A549 (cell line): ENCODE results near the gene TLR2. TPM values are rescaled to one million over a fixed set of nuclear protein-coding genes. Genes with fewer than 3 reads are reported as not detected.

Source experiments
- ATAC-seq, 2 experiments: fragments of 200-7000 bp in 1 of 2; fragments of >200 bp in 1 of 2; cut with Nextera tagmentation in 1 of 2; cut with Tn5 transposase in 1 of 2; 3 replicates each; pipeline versions ENCODE4 v1.8.0 to v1.9.1; 2018 to 2020; ENCODE audit warnings: mild to moderate bottlenecking in 1 of 2, moderate library complexity in 1 of 2
- CTCF ChIA-PET: fragments of 300-600 bp; sonication (Branson Sonifier 250); formaldehyde crosslinking; extraction: SDS; loops from one replicate; lab custom pipeline; 2021; ENCODE audit warnings: antibody characterized with exemption, inconsistent platforms; lab: Yijun Ruan, JAX
- POLR2A ChIA-PET: fragments of 350-600 bp; formaldehyde crosslinking; extraction: SDS; loops from one replicate; lab custom pipeline; 2021; ENCODE audit warnings: antibody characterized with exemption, inconsistent platforms; lab: Yijun Ruan, JAX
- DNase-seq, 2 experiments: peaks; one replicate each; pipeline versions ENCODE4 v3.0.0 to v3.0.0-alpha.2; 2011 to 2016; ENCODE audit warnings: low read depth in 1 of 2, low spot score in 1 of 2
- FAIRE-seq: peaks from 2 replicates; lab custom pipeline; 2011; peaks lifted over from hg19 to GRCh38; lab: Jason Lieb, UNC
- H3K27ac ChIP-seq, 2 experiments: fragments of >200 bp; sonication (Bioruptor Twin); formaldehyde crosslinking; 3 replicates each; pipeline ENCODE4 v1.5.1; 2016 to 2017
- H3K4me1 ChIP-seq: fragments of >200 bp; sonication (Bioruptor Twin); formaldehyde crosslinking; 3 replicates; pipeline ENCODE4 v1.6.1; 2016
- H3K4me2 ChIP-seq: fragments of >200 bp; sonication (Bioruptor Twin); formaldehyde crosslinking; 3 replicates; pipeline ENCODE4 v1.6.1; 2016
- H3K4me3 ChIP-seq: fragments of >200 bp; sonication (Bioruptor Twin); formaldehyde crosslinking; 3 replicates; pipeline ENCODE4 v1.5.1; 2016
- H3K9me3 ChIP-seq: fragments of >200 bp; sonication (Bioruptor Twin); formaldehyde crosslinking; 3 replicates; pipeline ENCODE4 v1.6.1; 2016
- BCL3 ChIP-seq: fragments of >200 bp; sonication (Bioruptor Twin); formaldehyde crosslinking; IDR thresholded peaks from 3 replicates; pipeline ENCODE4 v1.6.1; 2016
- CHD4 ChIP-seq: fragments of 200-600 bp; sonication (generic); IDR thresholded peaks from 2 replicates; pipeline ENCODE4 v1.6.1; 2016; ENCODE audit warnings: antibody characterized with exemption, mild to moderate bottlenecking, borderline replicate concordance
- EHF ChIP-seq: fragments of 250-450 bp; sonication (Bioruptor Pico); IDR thresholded peaks from 2 replicates; pipeline ENCODE4 v1.5.0; 2020; ENCODE audit warnings: mild to moderate bottlenecking
- ELK1 ChIP-seq: fragments of 150-350 bp; IDR thresholded peaks from 2 replicates; pipeline ENCODE4 v1.6.1; 2014; ENCODE audit warnings: low read depth, mild to moderate bottlenecking, low read length
- ESRRA ChIP-seq: fragments of 150-350 bp; IDR thresholded peaks from 2 replicates; pipeline ENCODE4 v1.6.1; 2014; ENCODE audit warnings: mild to moderate bottlenecking, low read length, borderline replicate concordance
- FOSL2 ChIP-seq, 2 experiments: fragments of 450-650 bp in 1 of 2; fragments of >200 bp in 1 of 2; sonication (Bioruptor Twin) in 1 of 2; formaldehyde crosslinking; IDR thresholded peaks; 2 replicates each; pipeline versions ENCODE4 v1.5.0 to v1.6.1; 2016 to 2020; ENCODE audit warnings: mild to moderate bottlenecking in 1 of 2, moderate library complexity in 1 of 2
- FOXS1 ChIP-seq: fragments of 250-450 bp; sonication (Bioruptor Pico); IDR thresholded peaks from 2 replicates; pipeline ENCODE4 v1.5.0; 2020; ENCODE audit warnings: mild to moderate bottlenecking, moderate library complexity
- HDAC2 ChIP-seq: fragments of 200-600 bp; sonication (generic); IDR thresholded peaks from 2 replicates; pipeline ENCODE4 v1.6.1; 2016
- HOXB5 ChIP-seq: fragments of 250-450 bp; sonication (Bioruptor Pico); IDR thresholded peaks from 2 replicates; pipeline ENCODE4 v1.5.0; 2020; ENCODE audit warnings: mild to moderate bottlenecking, moderate library complexity
- MAX ChIP-seq: IDR thresholded peaks from 2 replicates; pipeline ENCODE4 v1.6.1; 2012
- MAZ ChIP-seq: fragments of 150-350 bp; IDR thresholded peaks from 2 replicates; pipeline ENCODE4 v1.6.1; 2014; ENCODE audit warnings: antibody characterized with exemption, low read depth, low read length, borderline replicate concordance
- MYC ChIP-seq: IDR thresholded peaks from 2 replicates; pipeline ENCODE4 v1.6.1; 2012; ENCODE audit warnings: mild to moderate bottlenecking, inconsistent platforms, low read length, improper control_type of control experiment, borderline replicate concordance
- NFE2L2 ChIP-seq: fragments of 150-350 bp; conservative IDR thresholded peaks from 2 replicates; pipeline ENCODE4 v1.6.1; 2014; ENCODE audit warnings: low read length
- NPAS2 ChIP-seq: fragments of 250-450 bp; sonication (Bioruptor Pico); IDR thresholded peaks from 2 replicates; pipeline ENCODE4 v1.8.0; 2022; ENCODE audit warnings: mild to moderate bottlenecking, moderate library complexity, borderline replicate concordance
- PBX3 ChIP-seq: IDR thresholded peaks from 2 replicates; pipeline ENCODE4 v1.6.1; 2012
- PHF8 ChIP-seq: fragments of 200-600 bp; sonication (generic); IDR thresholded peaks from 2 replicates; pipeline ENCODE4 v1.6.1; 2016; ENCODE audit warnings: low read depth, mild to moderate bottlenecking, antibody characterized with exemption, moderate library complexity, borderline replicate concordance
- RAD21 ChIP-seq, 2 experiments: fragments of >200 bp in 1 of 2; sonication (Bioruptor Twin) in 1 of 2; formaldehyde crosslinking in 1 of 2; IDR thresholded peaks in 1 of 2; conservative IDR thresholded peaks in 1 of 2; 2 replicates in 1 of 2; 3 replicates in 1 of 2; pipeline ENCODE4 v1.6.1; 2012 to 2018; ENCODE audit warnings: inconsistent platforms in 1 of 2
- RARB ChIP-seq: fragments of 250-450 bp; sonication (Bioruptor Pico); IDR thresholded peaks from 2 replicates; pipeline ENCODE4 v1.8.0; 2021; ENCODE audit warnings: mild to moderate bottlenecking, moderate library complexity
- RCOR1 ChIP-seq: fragments of 150-350 bp; IDR thresholded peaks from 2 replicates; pipeline ENCODE4 v1.6.1; 2014; ENCODE audit warnings: antibody characterized with exemption, low read length, low read depth
- REST ChIP-seq: fragments of 200-600 bp; sonication (generic); IDR thresholded peaks from 2 replicates; pipeline ENCODE4 v1.6.1; 2016; ENCODE audit warnings: antibody characterized with exemption, mild to moderate bottlenecking, moderate library complexity
- SMC3 ChIP-seq: fragments of >200 bp; sonication (Bioruptor Twin); formaldehyde crosslinking; IDR thresholded peaks from 3 replicates; pipeline ENCODE4 v1.6.1; 2018; ENCODE audit warnings: inconsistent platforms
- SREBF2 ChIP-seq: fragments of 450-650 bp; IDR thresholded peaks from 2 replicates; pipeline ENCODE4 v1.6.1; 2014; ENCODE audit warnings: mild to moderate bottlenecking, moderate library complexity
- TFCP2L1 ChIP-seq: fragments of 250-450 bp; sonication (Bioruptor Pico); IDR thresholded peaks from 2 replicates; pipeline ENCODE4 v1.5.0; 2021; ENCODE audit warnings: mild to moderate bottlenecking
- ZC3H11A ChIP-seq: fragments of 450-650 bp; IDR thresholded peaks from 2 replicates; pipeline ENCODE4 v1.6.1; 2014; ENCODE audit warnings: antibody characterized with exemption, mild to moderate bottlenecking
- ZFP36 ChIP-seq: fragments of 450-650 bp; IDR thresholded peaks from 2 replicates; pipeline ENCODE4 v1.6.1; 2014; ENCODE audit warnings: borderline replicate concordance; ENCODE audit not compliant: partially characterized antibody
- WGBS: methylation state at CpG from one replicate; pipeline ENCODE4 v1.1.6; 2017; ENCODE audit errors: missing lambda C conversion rate; 5-methylcytosine and 5-hydroxymethylcytosine counted together
- polyA minus RNA-seq: library from RNA; depleted of rRNA, polyadenylated mRNA; stranded (reverse); fragments of >200 nt; gene quantifications from 2 replicates; pipeline ENCODE4 v1.2.3, GENCODE V29; 2011; rRNA and poly(A)+ RNA removed
- polyA plus RNA-seq, 4 experiments: library from polyadenylated mRNA; depleted of rRNA in 3 of 4; stranded (reverse); fragments of >200 nt; fragmentation: RNase III in 1 of 4; extraction: RNeasy Plus Mini Kit Qiagen cat#74134 plus additional on column Dnase treatment in 1 of 4; gene quantifications; 2 replicates in 3 of 4; 3 replicates in 1 of 4; pipeline ENCODE4 v1.2.3, GENCODE V29; 2011 to 2017

The TLR2 gene
- polyA plus RNA-seq (2011; rRNA removed): 0.13 and 0.14 TPM in 2 replicates
- not detected in 2 replicates for polyA plus RNA-seq (2012; cell fraction: cytosol; rRNA removed)
- polyA plus RNA-seq (2012; cell fraction: nucleus; rRNA removed): 0.02 and 0.07 TPM in 2 replicates
- polyA plus RNA-seq (2017; fragmentation: RNase III; extraction: RNeasy Plus Mini Kit Qiagen cat#74134 plus additional on column Dnase treatment): not detected in 3 replicates
- polyA minus RNA-seq: not detected in 2 replicates

- 0% methylated on average over 4 of the region's 75 CpGs for WGBS
- Histone ChIP-seq H3K27ac (peak within 1 kb of the TSS in 1 of 2 experiments; percentile 65; a peak in 3 of 6 replicates), H3K9me3 (no peaks in the 10 kb centered on the region), H3K4me3 (peak within 1 kb of the TSS; percentile 53), H3K4me1 (0 out of 3 replicates have a peak, but pooled peaks cover 5% of the 10 kb centered on the region), H3K4me2 (peak within 1 kb of the TSS; percentile 97)
- TF ChIP-seq RCOR1: no peak
- TF ChIP-seq SREBF2: no peak
- TF ChIP-seq FOSL2 (IDR thresholded peaks at IDR 0.05): no peak
- TF ChIP-seq FOSL2 (CRISPR knock-in tag; IDR thresholded peaks at IDR 0.05): no peak
- TF ChIP-seq ZFP36: no peak
- TF ChIP-seq MAX: no peak
- TF ChIP-seq RARB (CRISPR knock-in tag): no peak
- no peak for TF ChIP-seq BCL3
- no peak for TF ChIP-seq ESRRA
- TF ChIP-seq NFE2L2: no peak
- no peak for TF ChIP-seq HDAC2
- no peak for TF ChIP-seq PBX3
- no peak for TF ChIP-seq NPAS2 (CRISPR knock-in tag)
- TF ChIP-seq FOXS1 (CRISPR knock-in tag): no peak
- TF ChIP-seq RAD21 (conservative IDR thresholded peaks at IDR 0.05 in 1 of 2, IDR thresholded peaks at IDR 0.05 in 1 of 2): no peak
- TF ChIP-seq MAZ: no peak
- TF ChIP-seq MYC: no peak
- TF ChIP-seq PHF8: no peak
- TF ChIP-seq TFCP2L1 (CRISPR knock-in tag): no peak
- no peak for TF ChIP-seq EHF (CRISPR knock-in tag)
- TF ChIP-seq ELK1: no peak
- POLR2A ChIA-PET: no interaction called here
- FAIRE-seq (no peak), DNase-seq (peak in 1 of 2 experiments; percentile 17), ATAC-seq (peak; percentile 86 to 87)
- CTCF ChIA-PET: no interaction called here
These were observed at the start of gene TLR2 for GRCh38 chr4:153684182-153684970. TSS of gene TLR2 (plus strand) at chr4:153684280. CDS start at chr4:153702908, 18,628 bp downstream.

GRCh38 chr4:153634738-153635353, 49.2 kb upstream of the TLR2 start:
- no peak overlapping the region for H3K4me3 ChIP-seq
- H3K27ac ChIP-seq: no peak overlapping the region
- ATAC-seq: peak in 1 of 2 experiments; percentile 53; a peak in 2 of 6 replicates
- peak; percentile 4 to 12 for DNase-seq
- no peaks in the 10 kb centered on the region for H3K9me3 ChIP-seq
- H3K4me2 ChIP-seq: no peak overlapping the region
- ChIA-PET CTCF (interaction anchor here (0.6 to 2.6 kb wide), 8 partner anchors 9 to 734 kb away, joined by 3 to 15 read pairs (median 3); partner anchors contain the start of gene MND1), POLR2A (no interaction called here)
- WGBS: 80% methylated on average over 3 of the region's 3 CpGs
- no peak for FAIRE-seq
- H3K4me1 ChIP-seq: no peaks in the 10 kb centered on the region
- no peak for TF ChIP-seq PHF8
- no peak for TF ChIP-seq HOXB5 (CRISPR knock-in tag)
- no peak for TF ChIP-seq NFE2L2
- TF ChIP-seq REST: no peak
- TF ChIP-seq ZC3H11A: no peak
- peak; percentile 28; the same call in 2 of the 3 replicates for TF ChIP-seq SMC3
- no peak for TF ChIP-seq CHD4
